KG1 (cell line): ENCODE results near the gene ZBTB38.

Experiments used
- DNase-seq: peaks from one replicate; lab custom pipeline; 2025; lab: John Stamatoyannopoulos, UW

The ZBTB38 gene

GRCh38 chr3:141406265-141406664 is 38.0 kb downstream of the ZBTB38 start:
- no peak for DNase-seq

GRCh38 chr3:141407047-141407446 is 38.7 kb downstream of the ZBTB38 start:
- no peak for DNase-seq

- no peak for DNase-seq
These were observed 39.5 kb downstream of the ZBTB38 start for GRCh38 chr3:141407825-141408224.

GRCh38 chr3:141408596-141408995 is 40.3 kb downstream of the ZBTB38 start:
- no peak for DNase-seq

GRCh38 chr3:141409940-141410241 is 41.6 kb downstream of the ZBTB38 start:
- DNase-seq = no peak

- no peak for DNase-seq
These were observed 42.1 kb downstream of the ZBTB38 start for GRCh38 chr3:141410408-141410807.

GRCh38 chr3:141410846-141411245 is 42.5 kb downstream of the ZBTB38 start:
- DNase-seq = no peak

- DNase-seq = no peak
These were observed 43.0 kb downstream of the ZBTB38 start for GRCh38 chr3:141411251-141411771.

- no peak for DNase-seq
These were observed 44.0 kb downstream of the ZBTB38 start for GRCh38 chr3:141412087-141412935.

GRCh38 chr3:141412936-141413354 is 44.6 kb downstream of the ZBTB38 start:
- DNase-seq = no peak

GRCh38 chr3:141413391-141413790 is 45.1 kb downstream of the ZBTB38 start:
- no peak for DNase-seq

- no peak for DNase-seq
These were observed 45.7 kb downstream of the ZBTB38 start for GRCh38 chr3:141413801-141414689.

- DNase-seq = no peak
These were observed 46.6 kb downstream of the ZBTB38 start for GRCh38 chr3:141414800-141415462.

GRCh38 chr3:141415953-141416352 is 47.6 kb downstream of the ZBTB38 start:
- DNase-seq = no peak
